Fibroblast of skin of back (primary cell): ENCODE data around the gene TCF12.

Experiments used
- DNase-seq: peaks from one replicate; pipeline ENCODE4 v3.0.0-alpha.2; 2013

Gene TCF12

GRCh38 chr15:57305009-57305408, 386.6 kb downstream of the TCF12 start:
- DNase-seq, result no peak

GRCh38 chr15:57306161-57306943, 387.9 kb downstream of the TCF12 start:
- peak; percentile 66 for DNase-seq

- DNase-seq, result no peak
These were observed 388.5 kb downstream of the TCF12 start for GRCh38 chr15:57306944-57307411.

DNA sequence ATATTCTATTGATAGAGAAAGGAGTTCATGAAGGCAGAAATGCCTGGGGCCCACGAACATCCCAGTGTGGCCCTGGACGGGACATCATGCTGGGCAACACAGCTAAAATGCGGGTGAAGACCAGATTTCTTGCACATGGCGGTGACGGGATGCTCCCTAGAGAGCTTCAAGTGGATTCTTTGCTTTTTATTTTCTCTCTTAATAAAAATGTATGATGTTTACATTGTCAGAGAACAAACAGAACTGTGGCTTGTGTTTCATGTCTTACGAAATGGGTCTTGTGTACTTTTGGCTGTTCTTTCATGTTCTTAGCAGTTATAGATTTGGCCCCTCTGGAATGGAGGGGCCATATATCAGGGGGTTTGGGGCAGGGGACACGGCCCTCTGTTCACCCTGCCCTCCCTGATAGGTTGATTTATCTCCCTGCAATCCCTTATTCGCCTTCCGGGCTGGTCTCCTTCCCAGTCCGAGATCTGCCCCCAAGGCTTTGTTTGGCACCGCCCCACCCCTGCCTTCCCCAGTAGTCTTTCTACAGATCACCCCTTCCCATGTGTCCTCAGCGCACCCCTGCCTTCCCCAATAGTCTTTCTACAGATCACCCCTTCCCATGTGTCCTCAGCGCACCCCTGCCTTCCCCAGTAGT, 389.2 kb downstream of the TCF12 start:
- no peak for DNase-seq

DNA sequence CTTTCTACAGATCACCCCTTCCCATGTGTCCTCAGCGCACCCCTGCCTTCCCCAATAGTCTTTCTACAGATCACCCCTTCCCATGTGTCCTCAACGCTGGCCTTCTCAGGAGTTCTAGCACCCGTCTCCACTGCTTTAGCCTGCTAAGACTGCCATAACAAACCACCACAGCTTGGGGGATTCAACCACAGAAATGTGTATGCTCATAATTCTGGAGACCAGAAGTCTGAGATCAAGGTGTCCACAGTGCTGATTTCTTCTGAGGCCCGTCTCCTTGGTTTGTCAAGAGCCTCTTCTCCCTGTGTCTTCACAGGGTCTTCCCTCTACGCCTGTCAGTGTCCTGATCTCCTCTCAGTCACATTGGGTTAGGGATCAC, 389.7 kb downstream of the TCF12 start:
- no peak for DNase-seq

GRCh38 chr15:57309856-57310760, 391.7 kb downstream of the TCF12 start:
- DNase-seq, result no peak

- no peak for DNase-seq
These were observed 392.4 kb downstream of the TCF12 start for GRCh38 chr15:57310876-57311275.

GRCh38 chr15:57312006-57312317, 393.5 kb downstream of the TCF12 start:
- no peak for DNase-seq

GRCh38 chr15:57312318-57313133, 394.1 kb downstream of the TCF12 start:
- no peak for DNase-seq

DNA sequence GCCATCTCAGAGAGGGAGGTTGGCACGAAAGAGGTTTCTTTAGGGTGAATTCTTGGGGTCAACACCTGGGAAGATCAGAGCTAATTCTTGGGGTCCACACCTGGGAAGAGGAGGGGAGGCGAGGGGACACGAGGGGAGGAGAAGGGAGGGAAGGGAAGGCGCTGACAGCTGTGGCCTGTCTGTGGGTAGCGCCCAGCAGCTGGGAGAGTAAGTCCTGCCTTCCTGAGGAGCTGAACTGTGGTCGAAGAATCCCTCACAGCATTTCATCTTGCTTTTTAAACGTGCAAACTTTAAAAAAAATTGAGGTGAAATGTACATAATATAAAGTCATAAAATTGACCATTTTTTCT, 394.7 kb downstream of the TCF12 start:
- no peak for DNase-seq

DNA sequence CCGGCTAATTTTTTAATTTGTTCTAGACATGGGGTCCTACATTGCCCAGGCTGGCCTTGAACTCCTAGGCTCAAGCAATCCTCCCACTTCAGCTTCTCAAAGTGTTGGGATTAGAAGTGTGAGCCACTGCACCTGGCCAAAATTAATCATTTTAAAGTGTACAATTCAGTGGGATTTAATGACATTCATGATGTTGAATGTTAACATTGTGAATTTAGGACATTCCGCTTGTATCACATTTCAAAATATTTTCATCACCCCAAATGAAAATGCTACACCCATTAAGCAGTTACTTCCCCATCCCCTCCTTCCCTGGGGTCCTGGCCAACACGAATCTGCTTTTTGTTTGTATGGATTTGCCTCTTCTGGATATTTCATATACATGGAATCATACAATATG, 395.8 kb downstream of the TCF12 start:
- no peak for DNase-seq

DNA sequence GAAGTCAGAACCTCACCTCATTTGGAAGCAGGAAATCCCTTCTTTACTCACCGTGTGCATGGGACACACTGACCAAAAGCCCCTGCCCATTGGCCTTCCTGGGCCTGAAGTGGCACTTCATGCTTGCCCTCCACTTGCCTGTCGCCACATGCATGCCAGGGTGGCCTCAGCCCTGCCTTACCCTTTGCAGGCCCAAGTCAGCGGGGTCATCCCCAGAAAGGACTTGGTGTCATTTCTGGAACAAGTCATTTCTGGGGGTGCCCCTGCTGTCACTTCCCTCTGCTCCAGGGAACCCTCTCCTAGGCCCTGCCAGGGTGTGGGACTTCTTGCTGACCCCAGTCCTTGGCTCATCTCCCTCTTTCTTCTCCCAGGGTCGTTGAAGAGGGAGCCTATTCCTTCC, 398.0 kb downstream of the TCF12 start:
- no peak for DNase-seq

DNA sequence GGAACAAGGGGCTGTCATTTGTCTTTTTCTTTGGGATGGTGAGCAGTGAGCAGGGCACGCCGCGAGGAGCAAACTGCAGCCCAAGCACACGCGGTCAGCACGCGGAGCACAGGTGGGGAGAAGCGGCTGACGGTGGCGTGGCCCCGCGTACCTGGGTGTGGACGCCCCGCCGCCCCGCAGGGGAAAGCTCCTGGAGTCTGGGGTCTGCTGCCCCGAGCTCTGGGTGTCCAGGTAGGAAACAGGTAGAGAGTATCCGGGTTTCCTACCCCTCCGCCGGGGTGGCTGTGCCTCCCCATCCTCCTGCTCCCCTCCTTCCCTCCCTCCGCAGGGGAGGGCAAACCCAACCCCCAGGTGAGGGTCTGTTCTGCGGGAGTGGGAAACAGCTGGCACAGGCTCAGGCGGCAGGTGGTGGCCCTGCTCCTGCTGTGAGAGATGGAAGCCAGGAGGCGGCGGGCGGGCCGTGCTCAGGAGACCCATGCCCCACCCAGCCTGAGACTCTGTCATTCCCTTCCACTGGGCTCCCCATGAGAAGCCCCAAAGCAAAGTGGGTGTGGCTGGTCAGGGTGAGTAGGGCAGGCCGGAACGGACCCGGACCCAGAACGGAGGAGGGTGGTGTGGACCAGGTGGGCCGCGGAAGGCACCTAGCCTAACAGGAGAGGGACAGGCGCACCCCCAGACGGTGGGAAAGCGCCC, 400.9 kb downstream of the TCF12 start:
- DNase-seq, result no peak

- DNase-seq, result no peak
These were observed 401.6 kb downstream of the TCF12 start for GRCh38 chr15:57319919-57320560.

- peak; percentile 89 for DNase-seq
These were observed 402.3 kb downstream of the TCF12 start for GRCh38 chr15:57320631-57321220.

DNA sequence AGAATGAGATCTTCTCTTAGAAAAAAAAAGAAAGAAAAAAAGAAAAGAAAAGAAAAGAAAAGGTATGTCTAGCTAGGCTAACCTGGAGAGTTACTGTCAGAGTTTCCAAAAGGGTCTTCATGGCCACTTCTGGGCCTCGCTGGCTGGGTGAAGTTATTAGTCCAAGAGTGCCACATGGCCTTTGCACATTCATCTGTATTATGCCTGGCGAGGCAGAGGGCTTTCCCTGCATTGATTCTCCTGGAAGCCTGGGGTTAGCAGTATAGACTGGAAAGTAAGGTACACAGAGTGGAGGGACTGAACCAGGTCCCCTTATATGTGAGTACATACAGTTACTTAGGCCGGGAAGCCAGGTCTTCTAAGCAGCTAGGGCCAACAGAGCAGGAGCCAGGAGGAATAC, 403.0 kb downstream of the TCF12 start:
- DNase-seq, result no peak

DNA sequence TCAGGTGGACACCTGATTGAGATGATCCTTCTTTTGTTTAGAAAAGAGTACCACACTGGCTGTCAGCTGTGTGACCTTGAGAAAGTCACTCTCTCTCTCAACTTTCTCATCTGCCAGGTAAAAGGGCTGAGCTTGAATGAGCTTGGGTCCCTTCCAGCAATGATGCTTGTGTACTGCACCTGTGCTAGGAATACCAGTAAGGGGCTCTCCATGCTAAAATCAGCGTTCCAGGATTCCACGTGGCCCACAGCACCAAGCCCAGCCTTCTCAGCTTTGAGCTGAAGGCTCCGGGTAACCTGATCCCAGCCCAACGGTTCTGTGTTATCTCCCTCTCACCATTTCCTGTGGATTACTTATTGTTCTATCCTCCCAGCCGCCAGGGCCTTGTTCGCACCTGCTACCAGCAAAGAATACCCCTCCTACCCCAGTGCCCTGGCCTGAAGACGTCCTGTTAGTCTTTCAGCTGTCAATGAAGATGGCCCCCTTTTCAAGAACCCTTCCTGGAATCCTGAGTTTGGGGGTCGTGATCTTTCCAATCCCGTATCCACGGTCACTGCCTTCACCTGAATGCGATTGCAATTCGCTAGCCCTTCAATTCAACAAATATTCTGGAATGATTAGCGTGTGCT, 403.6 kb downstream of the TCF12 start:
- no peak for DNase-seq

- no peak for DNase-seq
These were observed 404.3 kb downstream of the TCF12 start for GRCh38 chr15:57322602-57323250.

- no peak for DNase-seq
These were observed 404.9 kb downstream of the TCF12 start for GRCh38 chr15:57323299-57323805.
